Suprapubic skin (tissue), 4 donors: ENCODE results near the gene PSMG3. TPM values are rescaled to one million over a fixed set of nuclear protein-coding genes. Genes with fewer than 3 reads are reported as not detected.

Experiments used
- DNase-seq, 2 donors: peaks; one replicate each; pipeline ENCODE4 v3.0.0-alpha.2; 2019; ENCODE audit warnings: low spot score in 2 of 2
- H3K27ac ChIP-seq: fragments of 200-600 bp; sonication (generic); one replicate; pipeline ENCODE4 v1.5.1; 2019
- H3K27me3 ChIP-seq: fragments of 200-600 bp; sonication (generic); one replicate; pipeline ENCODE4 v1.5.1; 2019
- H3K36me3 ChIP-seq: fragments of 200-600 bp; sonication (generic); one replicate; pipeline ENCODE4 v1.5.1; 2019
- H3K4me1 ChIP-seq: fragments of 200-600 bp; sonication (generic); one replicate; pipeline ENCODE4 v1.5.1; 2019
- H3K4me3 ChIP-seq: fragments of 200-600 bp; sonication (generic); one replicate; pipeline ENCODE4 v1.5.1; 2019; ENCODE audit warnings: mild to moderate bottlenecking
- H3K9me3 ChIP-seq: fragments of 200-600 bp; sonication (generic); one replicate; pipeline ENCODE4 v1.5.1; 2019
- EP300 ChIP-seq: sonication (generic); formaldehyde crosslinking; IDR thresholded peaks from one replicate; pipeline ENCODE4 v1.6.1; 2017; ENCODE audit warnings: antibody characterized with exemption
- POLR2A ChIP-seq, 2 donors: fragments of 450-650 bp; IDR thresholded peaks; one replicate each; pipeline ENCODE4 v1.6.1; 2017; ENCODE audit warnings: antibody characterized with exemption in 2 of 2, mild to moderate bottlenecking in 2 of 2, moderate library complexity in 2 of 2
- POLR2AphosphoS5 ChIP-seq, 3 donors: sonication (generic); formaldehyde crosslinking; IDR thresholded peaks; one replicate each; pipeline ENCODE4 v1.6.1; 2017; ENCODE audit warnings: antibody characterized with exemption in 3 of 3
- WGBS: methylation state at CpG from one replicate; pipeline ENCODE4 v1.1.5; 2018; 5-methylcytosine and 5-hydroxymethylcytosine counted together
- total RNA-seq, 4 donors: library from RNA; depleted of rRNA; stranded (reverse); fragments of >200 nt; gene quantifications; one replicate each; pipeline ENCODE4 v1.1.0, GENCODE V29; 2016
- TF ChIP-seq, protein P1 (sequence below), 2 donors: fragments of 200-600 bp in 1 of 2; fragments of 450-650 bp in 1 of 2; sonication (generic) in 1 of 2; IDR thresholded peaks; one replicate each; pipeline ENCODE4 v1.5.1; 2016 to 2019; ENCODE audit warnings: antibody characterized with exemption in 2 of 2, mild to moderate bottlenecking in 1 of 2, moderate library complexity in 1 of 2

Gene PSMG3
- total RNA-seq, 4 donors from 2014 or later: 35.7 to 79.0 (median 62.0) TPM

DNA sequence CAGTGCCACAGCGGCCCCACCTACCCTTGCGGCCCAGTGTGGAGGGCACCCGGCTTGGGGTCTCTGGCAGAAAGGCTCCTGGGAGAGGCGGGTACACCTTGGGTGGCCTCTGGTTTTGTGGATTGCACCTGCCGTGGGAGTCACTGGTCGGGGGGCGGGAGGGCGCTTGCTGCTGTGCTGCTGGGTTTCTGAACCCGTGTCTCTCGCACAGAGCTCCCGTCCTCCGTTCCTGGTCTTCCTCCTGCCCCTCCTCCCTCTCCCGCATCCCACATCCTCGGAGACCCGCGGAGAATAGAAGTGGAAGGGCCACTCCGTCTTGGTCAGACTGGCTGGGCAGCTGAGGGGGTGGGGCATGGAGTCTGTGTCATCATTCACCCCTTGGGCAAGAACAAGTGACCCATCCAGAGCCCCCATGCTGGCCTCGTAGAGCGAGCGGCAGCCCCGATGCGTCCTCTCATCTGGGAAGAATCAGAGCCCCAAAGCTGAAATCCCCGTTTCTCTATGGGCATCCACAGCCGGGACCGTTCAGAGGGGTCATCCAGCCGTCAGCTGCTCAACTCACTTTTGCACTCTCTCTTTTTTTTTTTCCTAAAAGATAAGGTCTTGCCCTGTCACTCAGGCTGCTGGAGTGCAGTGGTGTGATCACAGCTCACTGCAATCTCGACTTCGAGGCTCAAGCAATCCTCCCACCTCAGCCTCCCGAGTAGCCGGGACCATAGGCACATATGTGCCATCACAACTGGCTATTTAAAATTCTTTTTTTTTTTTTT, 35.3 kb downstream of the PSMG3 start:
- H3K36me3 ChIP-seq: peaks cover 12% of the 10 kb centered on the region
- peaks cover 83% of the 10 kb centered on the region for H3K4me1 ChIP-seq
- TF ChIP-seq POLR2A (IDR thresholded peaks at IDR 0.05): no peak
- TF ChIP-seq, protein P1, sequence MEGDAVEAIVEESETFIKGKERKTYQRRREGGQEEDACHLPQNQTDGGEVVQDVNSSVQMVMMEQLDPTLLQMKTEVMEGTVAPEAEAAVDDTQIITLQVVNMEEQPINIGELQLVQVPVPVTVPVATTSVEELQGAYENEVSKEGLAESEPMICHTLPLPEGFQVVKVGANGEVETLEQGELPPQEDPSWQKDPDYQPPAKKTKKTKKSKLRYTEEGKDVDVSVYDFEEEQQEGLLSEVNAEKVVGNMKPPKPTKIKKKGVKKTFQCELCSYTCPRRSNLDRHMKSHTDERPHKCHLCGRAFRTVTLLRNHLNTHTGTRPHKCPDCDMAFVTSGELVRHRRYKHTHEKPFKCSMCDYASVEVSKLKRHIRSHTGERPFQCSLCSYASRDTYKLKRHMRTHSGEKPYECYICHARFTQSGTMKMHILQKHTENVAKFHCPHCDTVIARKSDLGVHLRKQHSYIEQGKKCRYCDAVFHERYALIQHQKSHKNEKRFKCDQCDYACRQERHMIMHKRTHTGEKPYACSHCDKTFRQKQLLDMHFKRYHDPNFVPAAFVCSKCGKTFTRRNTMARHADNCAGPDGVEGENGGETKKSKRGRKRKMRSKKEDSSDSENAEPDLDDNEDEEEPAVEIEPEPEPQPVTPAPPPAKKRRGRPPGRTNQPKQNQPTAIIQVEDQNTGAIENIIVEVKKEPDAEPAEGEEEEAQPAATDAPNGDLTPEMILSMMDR (IDR thresholded peaks at IDR 0.05): no peak
- TF ChIP-seq EP300: no peak
- no peak for TF ChIP-seq POLR2AphosphoS5 (IDR thresholded peaks at IDR 0.05)
- H3K9me3 ChIP-seq: no peaks in the 10 kb centered on the region
- 87% methylated on average over 27 of the region's 30 CpGs for WGBS
- H3K27me3 ChIP-seq: no peaks in the 10 kb centered on the region
- peak overlapping the region; percentile 80 for H3K4me3 ChIP-seq
- peak overlapping the region; percentile 98 for H3K27ac ChIP-seq
- DNase-seq: peak in 1 of 2 donors; percentile 74

DNA sequence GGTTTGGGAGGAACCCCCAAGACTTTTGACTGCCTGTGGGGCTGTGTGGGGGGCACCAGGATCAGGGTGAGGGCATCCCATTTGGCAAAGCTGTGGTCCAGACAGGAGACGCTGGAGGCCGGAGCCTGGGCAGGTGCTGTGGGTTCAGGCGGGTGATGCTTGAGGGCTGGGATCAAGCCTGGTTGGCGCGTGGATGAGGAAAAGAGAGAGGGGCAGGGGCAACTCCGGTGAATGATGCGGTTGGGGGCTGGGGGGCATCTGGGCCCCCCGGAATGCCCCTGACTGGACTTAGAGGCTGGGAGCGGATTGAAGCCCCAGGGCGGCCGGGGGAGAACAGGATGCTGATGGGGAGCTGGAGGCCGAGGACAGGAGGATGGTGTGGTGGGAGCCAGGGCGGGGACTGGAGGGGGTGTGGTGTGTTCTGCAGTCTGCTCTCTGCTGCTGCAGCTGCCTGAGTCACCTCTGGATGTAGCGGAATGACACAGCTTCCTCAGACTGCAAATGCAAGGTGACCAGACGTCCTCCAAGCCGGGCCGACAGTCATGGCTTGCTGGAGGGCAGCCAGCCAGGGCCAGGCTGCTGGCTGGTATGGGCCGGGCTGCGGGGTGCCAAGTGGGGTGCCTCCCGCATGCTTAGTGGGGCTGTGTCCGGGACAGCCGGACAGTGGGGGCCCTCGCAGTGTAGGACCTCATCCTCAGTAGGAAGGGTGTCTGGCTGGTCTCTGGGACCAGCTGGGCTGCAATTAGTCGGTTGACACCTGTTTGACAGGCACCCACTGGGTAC, 36.1 kb downstream of the PSMG3 start:
- TF ChIP-seq, protein P1 (IDR thresholded peaks at IDR 0.05): no peak
- no peak for TF ChIP-seq POLR2AphosphoS5 (IDR thresholded peaks at IDR 0.05)
- no peak for TF ChIP-seq EP300
- WGBS: 62% methylated on average over 18 of the region's 24 CpGs
- H3K4me1 ChIP-seq: peaks cover 75% of the 10 kb centered on the region
- DNase-seq: peak in 1 of 2 donors; percentile 84
- H3K9me3 ChIP-seq: no peaks in the 10 kb centered on the region
- H3K27ac ChIP-seq: peak overlapping the region; percentile 98
- H3K4me3 ChIP-seq: peak overlapping the region; percentile 80
- peaks cover 5% of the 10 kb centered on the region for H3K36me3 ChIP-seq
- H3K27me3 ChIP-seq: no peaks in the 10 kb centered on the region

DNA sequence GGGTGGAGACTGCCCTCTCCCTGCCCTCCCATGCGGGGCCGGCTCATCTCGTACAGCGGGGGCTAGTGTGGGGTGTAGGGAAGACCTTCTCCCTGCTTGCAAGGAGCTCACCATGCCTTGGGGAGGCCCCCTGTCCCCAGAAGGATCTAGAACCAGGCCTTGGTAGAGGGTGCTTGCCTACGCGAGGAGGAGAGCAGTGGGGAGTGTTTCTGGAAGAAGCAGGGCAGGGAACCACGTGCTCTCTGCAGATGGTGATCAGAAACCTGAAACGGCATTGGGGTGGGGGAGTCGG, 36.6 kb downstream of the PSMG3 start:
- no peak for DNase-seq
- Histone ChIP-seq H3K36me3 (peaks cover 5% of the 10 kb centered on the region), H3K4me1 (peaks cover 69% of the 10 kb centered on the region), H3K27me3 (no peaks in the 10 kb centered on the region), H3K27ac (peak overlapping the region; percentile 98), H3K9me3 (no peaks in the 10 kb centered on the region), H3K4me3 (peak overlapping the region; percentile 80)
- TF ChIP-seq, protein P1 (IDR thresholded peaks at IDR 0.05): no peak
- no peak for TF ChIP-seq POLR2A (IDR thresholded peaks at IDR 0.05)
- no peak for TF ChIP-seq POLR2AphosphoS5 (IDR thresholded peaks at IDR 0.05)
- TF ChIP-seq EP300: no peak
- WGBS: 18% methylated on average over 9 of the region's 9 CpGs

DNA sequence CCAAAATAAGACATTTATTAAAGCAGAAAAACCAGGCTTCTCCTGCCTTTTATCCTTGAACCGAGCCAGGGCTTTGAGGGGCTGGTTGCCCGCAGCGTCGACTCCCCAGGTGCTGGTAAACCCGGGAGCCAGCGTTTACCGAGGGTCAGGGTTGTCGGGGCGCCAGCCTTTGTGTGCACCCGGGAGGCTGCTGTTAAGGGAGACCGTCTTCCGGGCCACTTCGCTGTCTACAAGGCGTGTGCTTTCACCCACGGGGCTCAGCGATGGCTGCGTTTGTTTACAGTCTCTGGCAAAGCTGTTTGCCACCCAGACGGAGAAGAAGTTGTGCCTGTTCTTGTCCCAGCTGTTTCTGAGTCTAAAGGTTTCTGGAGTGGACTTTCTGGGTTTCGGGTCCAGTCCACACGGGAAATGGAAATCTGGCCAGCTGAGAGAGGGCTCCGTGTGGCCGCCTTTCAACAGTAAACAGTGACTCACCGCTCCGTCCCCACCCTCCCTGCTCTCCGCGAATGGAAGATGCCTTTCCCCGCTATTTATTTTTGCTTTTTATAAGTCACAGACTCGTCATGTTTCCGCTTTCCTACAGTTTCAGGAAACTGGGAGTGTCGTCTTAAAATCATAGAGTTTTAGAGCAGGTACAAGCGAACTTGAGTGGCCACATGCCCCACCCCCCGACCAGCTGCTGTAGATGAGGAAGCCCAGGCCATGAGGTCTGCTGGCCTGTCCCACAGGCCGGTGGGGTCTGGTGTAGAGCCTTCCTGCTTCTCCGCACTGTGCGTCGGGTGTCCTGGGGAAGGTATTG, 37.2 kb downstream of the PSMG3 start:
- Histone ChIP-seq H3K4me3 (peak overlapping the region; percentile 80), H3K27me3 (no peaks in the 10 kb centered on the region), H3K36me3 (peaks cover 5% of the 10 kb centered on the region), H3K9me3 (no peaks in the 10 kb centered on the region), H3K27ac (peak overlapping the region; percentile 98), H3K4me1 (peaks cover 64% of the 10 kb centered on the region)
- DNase-seq: peak; percentile 91 to 92
- 3% methylated on average over 30 of the region's 36 CpGs for WGBS
- peak in 1 of 2 donors; percentile 62 for TF ChIP-seq POLR2A (IDR thresholded peaks at IDR 0.05)
- TF ChIP-seq POLR2AphosphoS5 (IDR thresholded peaks at IDR 0.05): peak in 1 of 3 donors; percentile 7
- TF ChIP-seq EP300: no peak

DNA sequence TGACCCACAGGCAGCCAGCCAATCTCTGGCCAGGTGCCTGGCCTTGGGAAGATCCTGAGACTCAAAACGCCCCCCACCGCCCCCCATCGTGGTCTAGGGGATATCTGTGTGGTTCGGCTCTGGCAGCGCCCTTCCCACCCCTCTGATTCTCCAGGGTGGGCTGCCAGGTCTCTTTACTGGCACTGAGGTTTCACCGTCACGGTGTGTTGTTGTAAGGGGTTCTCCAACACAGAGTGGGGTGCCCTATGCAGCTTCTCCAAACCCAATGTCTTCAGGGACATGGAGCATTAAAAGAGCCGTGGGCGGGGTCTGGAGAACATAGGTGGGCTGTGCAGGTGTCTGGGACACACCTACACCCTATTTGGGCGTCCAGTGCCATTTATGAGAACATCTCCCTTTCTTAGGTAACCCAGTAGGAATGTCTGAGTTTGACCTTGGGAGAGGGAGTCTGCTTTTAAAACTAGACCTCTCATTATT, 37.8 kb downstream of the PSMG3 start:
- peak in 1 of 2 donors; percentile 79 for DNase-seq
- Histone ChIP-seq H3K4me3 (peak overlapping the region; percentile 80), H3K27ac (peak overlapping the region; percentile 98), H3K27me3 (no peaks in the 10 kb centered on the region), H3K4me1 (peaks cover 60% of the 10 kb centered on the region), H3K9me3 (no peaks in the 10 kb centered on the region), H3K36me3 (peaks cover 5% of the 10 kb centered on the region)
- WGBS: 24% methylated on average over 8 of the region's 10 CpGs
- TF ChIP-seq POLR2AphosphoS5 (IDR thresholded peaks at IDR 0.05) (no peak), POLR2A (IDR thresholded peaks at IDR 0.05) (no peak), EP300 (no peak)
